Measurements from ENCODE around the gene ZNF121.

GRCh38 chr19:9608912-9609311 lies 24.6 kb upstream of the ZNF121 start:
- TF ChIP-seq POLR2A (IDR thresholded peaks at IDR 0.05) (no peak), EP300 (IDR thresholded peaks at IDR 0.05) (no peak)
- TF ChIP-seq, protein P1, sequence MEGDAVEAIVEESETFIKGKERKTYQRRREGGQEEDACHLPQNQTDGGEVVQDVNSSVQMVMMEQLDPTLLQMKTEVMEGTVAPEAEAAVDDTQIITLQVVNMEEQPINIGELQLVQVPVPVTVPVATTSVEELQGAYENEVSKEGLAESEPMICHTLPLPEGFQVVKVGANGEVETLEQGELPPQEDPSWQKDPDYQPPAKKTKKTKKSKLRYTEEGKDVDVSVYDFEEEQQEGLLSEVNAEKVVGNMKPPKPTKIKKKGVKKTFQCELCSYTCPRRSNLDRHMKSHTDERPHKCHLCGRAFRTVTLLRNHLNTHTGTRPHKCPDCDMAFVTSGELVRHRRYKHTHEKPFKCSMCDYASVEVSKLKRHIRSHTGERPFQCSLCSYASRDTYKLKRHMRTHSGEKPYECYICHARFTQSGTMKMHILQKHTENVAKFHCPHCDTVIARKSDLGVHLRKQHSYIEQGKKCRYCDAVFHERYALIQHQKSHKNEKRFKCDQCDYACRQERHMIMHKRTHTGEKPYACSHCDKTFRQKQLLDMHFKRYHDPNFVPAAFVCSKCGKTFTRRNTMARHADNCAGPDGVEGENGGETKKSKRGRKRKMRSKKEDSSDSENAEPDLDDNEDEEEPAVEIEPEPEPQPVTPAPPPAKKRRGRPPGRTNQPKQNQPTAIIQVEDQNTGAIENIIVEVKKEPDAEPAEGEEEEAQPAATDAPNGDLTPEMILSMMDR (IDR thresholded peaks at IDR 0.05): no peak

Measured in tibial nerve (tissue), 4 donors.